PC-3 (cell line): ENCODE measurements around the gene GALR3. TPM values are rescaled to one million over a fixed set of nuclear protein-coding genes. Genes with fewer than 3 reads are reported as not detected.

Experiments
- ATAC-seq: fragments of 200-7000 bp; cut with Tn5 transposase; 2 replicates; pipeline ENCODE4 v1.9.1; 2020; ENCODE audit warnings: mild to moderate bottlenecking, moderate library complexity
- BruUV-seq: library from RNA; stranded (reverse); fragments of 400-500 nt; replicated peaks from 2 replicates; lab custom pipeline; 2021; lab: Mats Ljungman, UMichigan
- CTCF ChIA-PET: fragments of 300-600 bp; sonication (Branson Sonifier 250); formaldehyde crosslinking; loops from one replicate; lab custom pipeline; 2022; ENCODE audit warnings: antibody characterized with exemption; lab: Charles Lee
- POLR2A ChIA-PET: fragments of 300-600 bp; sonication (Branson Sonifier 250); formaldehyde crosslinking; loops from one replicate; lab custom pipeline; 2022; ENCODE audit warnings: antibody characterized with exemption; ENCODE audit not compliant: unreplicated experiment; lab: Charles Lee
- DNase-seq: peaks from one replicate; pipeline ENCODE4 v3.0.0-alpha.2; 2015
- H2AFZ ChIP-seq: fragments of 300-600 bp; sonication (generic); 2 replicates; pipeline ENCODE4 v1.6.0; 2016; ENCODE audit warnings: antibody characterized with exemption, low read length
- H3F3A ChIP-seq: fragments of 300-600 bp; sonication (generic); one replicate; pipeline ENCODE4 v1.6.0; 2017; ENCODE audit warnings: antibody characterized with exemption, low read length, control low read depth, mild to moderate bottlenecking; ENCODE audit not compliant: unreplicated experiment
- H3K27ac ChIP-seq: fragments of 300-600 bp; sonication (generic); 2 replicates; pipeline ENCODE4 v1.5.1; 2016; ENCODE audit warnings: mild to moderate bottlenecking, low read length
- H3K27me3 ChIP-seq: fragments of 300-600 bp; sonication (generic); 2 replicates; pipeline ENCODE4 v1.6.1; 2016; ENCODE audit warnings: low read length, mixed read lengths
- H3K36me3 ChIP-seq: fragments of 300-600 bp; sonication (generic); 2 replicates; pipeline ENCODE4 v1.6.1; 2016; ENCODE audit warnings: low read depth, mixed run types, low read length, mixed read lengths
- H3K4me1 ChIP-seq: fragments of 300-600 bp; sonication (generic); 2 replicates; pipeline ENCODE4 v1.5.1; 2016; ENCODE audit warnings: low read length; ENCODE audit not compliant: insufficient read depth
- H3K4me2 ChIP-seq: fragments of 300-600 bp; sonication (generic); 2 replicates; pipeline ENCODE4 v1.6.0; 2016; ENCODE audit warnings: low read length
- H3K4me3 ChIP-seq: fragments of 300-600 bp; sonication (generic); 2 replicates; pipeline ENCODE4 v1.5.1; 2016; ENCODE audit warnings: mild to moderate bottlenecking, low read length, mixed read lengths
- H3K79me2 ChIP-seq: fragments of 300-600 bp; sonication (generic); 2 replicates; pipeline ENCODE4 v1.6.1; 2017; ENCODE audit warnings: low read length, mixed read lengths
- H3K9ac ChIP-seq: fragments of 300-600 bp; sonication (generic); 2 replicates; pipeline ENCODE4 v1.6.0; 2016; ENCODE audit warnings: mild to moderate bottlenecking, low read length
- H3K9me2 ChIP-seq: fragments of 300-600 bp; sonication (generic); replicated peaks from 2 replicates; pipeline ENCODE4 v1.6.1; 2016; ENCODE audit warnings: mixed run types, low read length, mixed read lengths
- H3K9me3 ChIP-seq: fragments of 300-600 bp; sonication (generic); 2 replicates; pipeline ENCODE4 v1.6.1; 2016; ENCODE audit warnings: low read length, mixed read lengths
- H4K20me1 ChIP-seq: fragments of 300-600 bp; sonication (generic); 2 replicates; pipeline ENCODE4 v1.6.1; 2016; ENCODE audit warnings: low read length, mixed read lengths
- CTCF ChIP-seq: fragments of 300-600 bp; sonication (generic); conservative IDR thresholded peaks from 2 replicates; pipeline ENCODE4 v1.5.1; 2017; ENCODE audit warnings: antibody characterized with exemption, low read depth, mild to moderate bottlenecking, low read length
- EZH2 ChIP-seq: fragments of 300-600 bp; sonication (generic); IDR thresholded peaks from one replicate; pipeline ENCODE4 v1.6.1; 2017; ENCODE audit warnings: antibody characterized with exemption, mild to moderate bottlenecking, low read length; ENCODE audit not compliant: unreplicated experiment
- EZH2phosphoT487 ChIP-seq: fragments of 300-600 bp; sonication (generic); IDR thresholded peaks from 2 replicates; pipeline ENCODE4 v1.6.1; 2018; ENCODE audit warnings: mild to moderate bottlenecking, antibody characterized with exemption, low read length, borderline replicate concordance
- intact Hi-C: fragments of 100-400 bp; cut with micrococcal nuclease; formaldehyde crosslinking; loops from 2 replicates; pipeline ENCODE4 v1.9.0; 2023
- total RNA-seq: library from RNA; depleted of rRNA; stranded (reverse); fragments of >200 nt; gene quantifications from 2 replicates; pipeline ENCODE4 v1.2.3, GENCODE V29; 2014

The GALR3 gene
- total RNA-seq, 1 experiment from 2014 or later = not detected

- H3K9me3 ChIP-seq = no peaks in the 10 kb centered on the region
- H3K36me3 ChIP-seq = no peaks in the 10 kb centered on the region
- H3F3A ChIP-seq = peaks cover 4% of the 10 kb centered on the region
- no TSS peak for BruUV-seq
- ATAC-seq = no peak
- no peak overlapping the region for H3K4me3 ChIP-seq
- ChIA-PET POLR2A (no interaction called here), CTCF (no interaction called here)
- H3K4me1 ChIP-seq = peaks cover 4% of the 10 kb centered on the region
- no peaks in the 10 kb centered on the region for H3K9me2 ChIP-seq
- intact Hi-C loops = no loop called here
- TF ChIP-seq EZH2phosphoT487 = no peak
- TF ChIP-seq EZH2 = no peak
- no peak for TF ChIP-seq CTCF
- H3K27ac ChIP-seq = no peak overlapping the region
- H2AFZ ChIP-seq = no peak overlapping the region
- DNase-seq = no peak
- H3K27me3 ChIP-seq = no peaks in the 10 kb centered on the region
- H3K79me2 ChIP-seq = 0 out of 2 replicates have a peak, but pooled peaks cover 10% of the 10 kb centered on the region
- H4K20me1 ChIP-seq = 0 out of 2 replicates have a peak, but pooled peaks cover 3% of the 10 kb centered on the region
- H3K4me2 ChIP-seq = no peak overlapping the region
- no peak overlapping the region for H3K9ac ChIP-seq
These were observed 10.1 kb upstream of the GALR3 start for GRCh38 chr22:37812869-37813678.

- H3K36me3 ChIP-seq = no peaks in the 10 kb centered on the region
- no peaks in the 10 kb centered on the region for H3K9me3 ChIP-seq
- H3K9me2 ChIP-seq = no peaks in the 10 kb centered on the region
- no TSS peak for BruUV-seq
- no peak for ATAC-seq
- no peak overlapping the region for H3K27ac ChIP-seq
- no peak for DNase-seq
- no peak overlapping the region for H3K9ac ChIP-seq
- no peaks in the 10 kb centered on the region for H3K4me1 ChIP-seq
- no peak overlapping the region for H3K4me2 ChIP-seq
- POLR2A ChIA-PET = interaction anchor here (0.6 kb wide), 1 partner anchor 27 kb away, joined by 7 read pairs; no protein-coding TSS in a partner anchor
- no peaks in the 10 kb centered on the region for H4K20me1 ChIP-seq
- H2AFZ ChIP-seq = no peak overlapping the region
- no peak overlapping the region for H3K4me3 ChIP-seq
- intact Hi-C loops = no loop called here
- H3K27me3 ChIP-seq = no peaks in the 10 kb centered on the region
- CTCF ChIA-PET = no interaction called here
- TF ChIP-seq CTCF (no peak), EZH2phosphoT487 (no peak), EZH2 (no peak)
- no peaks in the 10 kb centered on the region for H3K79me2 ChIP-seq
- no peaks in the 10 kb centered on the region for H3F3A ChIP-seq
These were observed 7.6 kb upstream of the GALR3 start for GRCh38 chr22:37815593-37815992.
